IMR-90 (cell line): ENCODE measurements around the gene CA7. TPM values are rescaled to one million over a fixed set of nuclear protein-coding genes. Genes with fewer than 3 reads are reported as not detected.

Experiments used
- ATAC-seq: fragments of 200-7000 bp; cut with Tn5 transposase; 2 replicates; pipeline ENCODE4 v1.9.1; 2020; ENCODE audit warnings: low read depth, mild to moderate bottlenecking, moderate library complexity
- BruUV-seq: library from RNA; stranded (reverse); fragments of 400-500 nt; replicated peaks from 2 replicates; lab custom pipeline; 2021; lab: Mats Ljungman, UMichigan
- CTCF ChIA-PET: fragments of 300-600 bp; formaldehyde crosslinking; extraction: SDS; loops from one replicate; lab custom pipeline; 2021; ENCODE audit warnings: antibody characterized with exemption; lab: Yijun Ruan, JAX
- POLR2A ChIA-PET: fragments of 300-600 bp; sonication (Branson Sonifier 250); formaldehyde crosslinking; loops from one replicate; lab custom pipeline; 2022; ENCODE audit warnings: antibody characterized with exemption; ENCODE audit not compliant: unreplicated experiment; lab: Charles Lee
- DNase-seq: peaks from one replicate; pipeline ENCODE4 v3.0.0; 2013
- H2AFZ ChIP-seq: replicated peaks from 2 replicates; pipeline ENCODE3; 2013; ENCODE audit warnings: low read length, mild to moderate bottlenecking; ENCODE audit not compliant: poor library complexity
- H2AK5ac ChIP-seq: 2 replicates; pipeline ENCODE4 v1.6.1; 2013; ENCODE audit warnings: low read depth, low read length, inconsistent platforms
- H2AK9ac ChIP-seq: replicated peaks from 2 replicates; pipeline ENCODE3; 2013; ENCODE audit warnings: mild to moderate bottlenecking, low read depth, low read length, moderate library complexity; ENCODE audit not compliant: poor library complexity
- H2BK120ac ChIP-seq: 2 replicates; pipeline ENCODE4 v1.6.1; 2013; ENCODE audit warnings: low read depth, low read length, inconsistent platforms
- H2BK15ac ChIP-seq: 3 replicates; pipeline ENCODE4 v1.6.1; 2013; ENCODE audit warnings: low read depth, low read length, inconsistent platforms
- H2BK20ac ChIP-seq: 2 replicates; pipeline ENCODE4 v1.6.1; 2013; ENCODE audit warnings: low read depth, mild to moderate bottlenecking, inconsistent platforms, low read length, moderate library complexity
- H2BK5ac ChIP-seq: 2 replicates; pipeline ENCODE4 v1.6.1; 2013; ENCODE audit warnings: mild to moderate bottlenecking, low read depth, low read length, inconsistent platforms; ENCODE audit not compliant: poor library complexity, severe bottlenecking
- H3K14ac ChIP-seq: replicated peaks from 2 replicates; pipeline ENCODE4 v1.6.1; 2013; ENCODE audit warnings: low read depth, low read length, inconsistent platforms
- H3K18ac ChIP-seq: 2 replicates; pipeline ENCODE4 v1.6.1; 2013; ENCODE audit warnings: low read depth, low read length, control low read depth
- H3K23ac ChIP-seq: 2 replicates; pipeline ENCODE4 v1.6.1; 2013; ENCODE audit warnings: low read depth, low read length, inconsistent platforms
- H3K27ac ChIP-seq: 2 replicates; pipeline ENCODE4 v1.5.1; 2013; ENCODE audit warnings: mild to moderate bottlenecking, control low read depth, low read length; ENCODE audit not compliant: insufficient read depth
- H3K27me3 ChIP-seq: 2 replicates; pipeline ENCODE4 v1.6.1; 2013; ENCODE audit warnings: low read length; ENCODE audit not compliant: control insufficient read depth, insufficient read depth
- H3K36me3 ChIP-seq: 2 replicates; pipeline ENCODE4 v1.6.1; 2013; ENCODE audit warnings: low read length, mixed read lengths; ENCODE audit not compliant: control insufficient read depth, insufficient read depth
- H3K4ac ChIP-seq: 2 replicates; pipeline ENCODE4 v1.6.1; 2013; ENCODE audit warnings: low read depth, low read length, inconsistent platforms
- H3K4me1 ChIP-seq: 2 replicates; pipeline ENCODE4 v1.6.1; 2013; ENCODE audit warnings: low read length, mixed read lengths; ENCODE audit not compliant: control insufficient read depth, insufficient read depth
- H3K4me2 ChIP-seq: 2 replicates; pipeline ENCODE4 v1.6.1; 2013; ENCODE audit warnings: low read depth, mild to moderate bottlenecking, control low read depth, low read length, moderate library complexity
- H3K4me3 ChIP-seq: 2 replicates; pipeline ENCODE4 v1.5.1; 2013; ENCODE audit warnings: low read depth, mild to moderate bottlenecking, control low read depth, low read length, moderate library complexity; ENCODE audit not compliant: insufficient read depth
- H3K56ac ChIP-seq: 2 replicates; pipeline ENCODE4 v1.6.1; 2013; ENCODE audit warnings: low read length, inconsistent platforms; ENCODE audit not compliant: insufficient read depth; ENCODE audit errors: extremely low read depth
- H3K79me1 ChIP-seq, 2 experiments: 2 replicates each; pipeline ENCODE4 v1.6.1; 2013; ENCODE audit warnings: low read length in 2 of 2, inconsistent platforms in 1 of 2, low read depth in 1 of 2
- H3K9ac ChIP-seq: 2 replicates; pipeline ENCODE4 v1.6.1; 2013; ENCODE audit warnings: low read depth, low read length, control low read depth
- H3K9me1 ChIP-seq: 2 replicates; pipeline ENCODE4 v1.6.1; 2013; ENCODE audit warnings: low read length, inconsistent platforms; ENCODE audit not compliant: insufficient read depth
- H3K9me3 ChIP-seq: 2 replicates; pipeline ENCODE4 v1.6.1; 2013; ENCODE audit warnings: low read length; ENCODE audit not compliant: control insufficient read depth, insufficient read depth
- H4K20me1 ChIP-seq: 2 replicates; pipeline ENCODE4 v1.6.1; 2013; ENCODE audit warnings: low read length, inconsistent platforms; ENCODE audit not compliant: insufficient read depth
- H4K5ac ChIP-seq: 2 replicates; pipeline ENCODE4 v1.6.1; 2013; ENCODE audit warnings: mild to moderate bottlenecking, low read depth, low read length, control low read depth
- H4K8ac ChIP-seq, 2 experiments: 2 replicates each; pipeline ENCODE4 v1.6.1; 2013; ENCODE audit warnings: low read depth in 2 of 2, low read length in 2 of 2, control low read depth in 1 of 2, inconsistent platforms in 1 of 2
- H4K91ac ChIP-seq: 2 replicates; pipeline ENCODE4 v1.6.1; 2013; ENCODE audit warnings: low read depth, low read length, inconsistent platforms; ENCODE audit not compliant: insufficient read depth
- CEBPB ChIP-seq: IDR thresholded peaks from 2 replicates; pipeline ENCODE4 v1.6.1; 2012; ENCODE audit warnings: low read depth, low read length, improper control_type of control experiment
- CHD1 ChIP-seq: IDR thresholded peaks from 2 replicates; pipeline ENCODE4 v1.6.1; 2012; ENCODE audit warnings: low read depth, low read length, improper control_type of control experiment
- ELK1 ChIP-seq: fragments of 150-350 bp; IDR thresholded peaks from 2 replicates; pipeline ENCODE4 v1.6.1; 2016; ENCODE audit warnings: low read depth, mild to moderate bottlenecking, low read length, moderate library complexity, borderline replicate concordance
- FOS ChIP-seq: fragments of 150-350 bp; IDR thresholded peaks from 2 replicates; pipeline ENCODE4 v1.6.1; 2016; ENCODE audit warnings: low read depth, low read length
- MAFK ChIP-seq: IDR thresholded peaks from 2 replicates; pipeline ENCODE4 v1.6.1; 2012; ENCODE audit warnings: low read depth, low read length, improper control_type of control experiment
- MAZ ChIP-seq: IDR thresholded peaks from 2 replicates; pipeline ENCODE4 v1.6.1; 2012; ENCODE audit warnings: low read depth, mild to moderate bottlenecking, low read length, improper control_type of control experiment, moderate library complexity, borderline replicate concordance
- MXI1 ChIP-seq: IDR thresholded peaks from 2 replicates; pipeline ENCODE4 v1.6.1; 2012; ENCODE audit warnings: low read depth, mild to moderate bottlenecking, low read length, moderate library complexity, borderline replicate concordance
- NFE2L2 ChIP-seq: fragments of 150-350 bp; IDR thresholded peaks from 2 replicates; pipeline ENCODE4 v1.6.1; 2016; ENCODE audit warnings: low read depth, mild to moderate bottlenecking, low read length
- POLR2A ChIP-seq: IDR thresholded peaks from 2 replicates; pipeline ENCODE4 v1.6.1; 2012; ENCODE audit warnings: mild to moderate bottlenecking, low read depth, low read length
- RAD21 ChIP-seq: IDR thresholded peaks from 2 replicates; pipeline ENCODE4 v1.6.1; 2012; ENCODE audit warnings: low read length, improper control_type of control experiment
- RCOR1 ChIP-seq: IDR thresholded peaks from 2 replicates; pipeline ENCODE4 v1.6.1; 2012; ENCODE audit warnings: mild to moderate bottlenecking, low read length, improper control_type of control experiment; ENCODE audit not compliant: insufficient replicate concordance
- RFX5 ChIP-seq: IDR thresholded peaks from 2 replicates; pipeline ENCODE4 v1.8.0; 2012; ENCODE audit warnings: low read depth, mild to moderate bottlenecking, low read length, moderate library complexity
- SMC3 ChIP-seq: fragments of 150-350 bp; IDR thresholded peaks from 2 replicates; pipeline ENCODE4 v1.6.1; 2016; ENCODE audit warnings: low read depth, mild to moderate bottlenecking, antibody characterized with exemption, low read length, moderate library complexity
- USF2 ChIP-seq: fragments of 150-350 bp; IDR thresholded peaks from 2 replicates; pipeline ENCODE4 v1.6.1; 2017; ENCODE audit warnings: mild to moderate bottlenecking, antibody characterized with exemption, low read length, low read depth
- WGBS, 2 experiments: methylation state at CpG; one replicate each; pipeline versions ENCODE4 v1.1.5 to v1.1.7; 2013; ENCODE audit warnings: missing lambda C conversion rate in 2 of 2; ENCODE audit not compliant: insufficient read length in 1 of 2; ENCODE audit errors: extremely low coverage in 2 of 2; 5-methylcytosine and 5-hydroxymethylcytosine counted together
- dilution Hi-C: fragments of 300-500 bp; cut with HindIII; formaldehyde crosslinking; loops from one replicate; pipeline ENCODE4 v1.14.3; 2018; ENCODE audit warnings: low sequenced_read_pairs; ENCODE audit not compliant: unreplicated experiment
- in situ Hi-C: fragments of 300-500 bp; cut with MboI; formaldehyde crosslinking; loops from 3 replicates; pipeline ENCODE4 v1.14.3; 2019; ENCODE audit warnings: low sequenced_read_pairs, inconsistent platforms, mixed read lengths
- intact Hi-C: fragments of 100-400 bp; cut with micrococcal nuclease; formaldehyde crosslinking; loops from 2 replicates; pipeline ENCODE4 v1.10.0; 2022
- polyA plus RNA-seq, 3 experiments: library from polyadenylated mRNA; depleted of rRNA; stranded (reverse); fragments of >200 nt; gene quantifications; 2 replicates each; pipeline ENCODE4 v1.2.3, GENCODE V29; 2012; ENCODE audit warnings: low replicate concordance in 1 of 3
- total RNA-seq: library from RNA; depleted of rRNA; stranded (reverse); fragments of >200 nt; gene quantifications from 2 replicates; pipeline ENCODE4 v1.2.3, GENCODE V29; 2012

CA7 gene
- total and polyA plus RNA-seq, 2 of the 4 experiments (the other 2 are of a cell fraction), result not detected

GRCh38 chr16:66830422-66831404 lies 13.5 kb upstream of the CA7 start, which contains the start of gene NAE1:
Gene NAE1 (minus strand): TSS chr16:66830976. CDS start chr16:66830899, 77 bp downstream.
- H2BK15ac ChIP-seq, result no peak within 1 kb of the TSS; the same call in 2 of the 3 replicates
- peak within 1 kb of the TSS; percentile 47 for H3K9ac ChIP-seq
- no peaks in the 10 kb centered on the region for H3K9me3 ChIP-seq
- peaks cover 12% of the 10 kb centered on the region for H3K4me1 ChIP-seq
- H3K4me2 ChIP-seq, result peak within 1 kb of the TSS; percentile 87
- H2AK5ac ChIP-seq, result no peak within 1 kb of the TSS
- ChIA-PET POLR2A (interaction anchor here (0.5 to 1.2 kb wide), 3 partner anchors 10 to 42 kb away, joined by 3 to 5 read pairs (median 3); no protein-coding TSS in a partner anchor), CTCF (interaction anchor here (0.5 to 3.2 kb wide), 25 partner anchors 12 to 354 kb away, joined by 3 to 22 read pairs (median 5); partner anchors contain the start of genes DYNC1LI2 and PDP2)
- H3K36me3 ChIP-seq, result peaks cover 5% of the 10 kb centered on the region
- ATAC-seq, result peak; percentile 99
- H2AK9ac ChIP-seq, result peak within 1 kb of the TSS; percentile 86
- no peak within 1 kb of the TSS for H3K56ac ChIP-seq
- in situ Hi-C loops, result no loop called here
- peaks cover 6% of the 10 kb centered on the region; the same call in 1 of the 2 replicates for H4K20me1 ChIP-seq
- WGBS, 2 experiments, result 0% methylated on average over 53 of the region's 84 CpGs; no CpG with 5 or more reads in 1 of the 2 experiments
- dilution Hi-C loops, result no loop called here
- no peak within 1 kb of the TSS for H3K18ac ChIP-seq
- peak within 1 kb of the TSS; percentile 86 for H4K5ac ChIP-seq
- no peak within 1 kb of the TSS for H2BK120ac ChIP-seq
- intact Hi-C loops, result loop anchor here (1.0 kb wide), 1 partner anchor 43 kb away; no protein-coding TSS in a partner anchor
- peak within 1 kb of the TSS; percentile 57 for H3K27ac ChIP-seq
- H3K79me1 ChIP-seq, result peaks cover 23 to 34% of the 10 kb centered on the region in 2 experiments
- H3K27me3 ChIP-seq, result no peaks in the 10 kb centered on the region
- H3K4ac ChIP-seq, result no peak within 1 kb of the TSS
- H2BK5ac ChIP-seq, result peak within 1 kb of the TSS; percentile 57
- no peak within 1 kb of the TSS; the same call in 1 of the 2 replicates for H3K23ac ChIP-seq
- H4K8ac ChIP-seq, result peak within 1 kb of the TSS; percentile 62 to 98
- DNase-seq, result peak; percentile 81
- H3K14ac ChIP-seq, result 0 out of 2 replicates have a peak within 1 kb of the TSS, but pooled peaks have one; percentile 69
- peaks cover 6% of the 10 kb centered on the region; the same call in 1 of the 2 replicates for H3K9me1 ChIP-seq
- peak within 1 kb of the TSS; percentile 99 for H2AFZ ChIP-seq
- no peak within 1 kb of the TSS; the same call in none of the 2 replicates for H4K91ac ChIP-seq
- peak within 1 kb of the TSS; percentile 75 for H3K4me3 ChIP-seq
- H2BK20ac ChIP-seq, result no peak within 1 kb of the TSS
- BruUV-seq, result no TSS peak
- TF ChIP-seq CHD1 (no peak), SMC3 (peak; percentile 54), CEBPB (no peak), RFX5 (no peak), POLR2A (peak; percentile 77), RCOR1 (no peak), ELK1 (no peak), FOS (no peak), RAD21 (peak; percentile 54), USF2 (no peak; the same call in 1 of the 2 replicates), NFE2L2 (no peak), MXI1 (no peak; the same call in 1 of the 2 replicates), MAFK (no peak), MAZ (no peak)
